ENCODE data around the gene CA9.

GRCh38 chr9:35713578-35713977 is 39.9 kb downstream of the CA9 start:
- TF ChIP-seq SP1 (IDR thresholded peaks at IDR 0.05) (no peak), LEF1 (IDR thresholded peaks at IDR 0.05; ENCODE audit: borderline replicate concordance) (no peak), FOXM1 (IDR thresholded peaks at IDR 0.05; ENCODE audit: borderline replicate concordance) (no peak), TARDBP (IDR thresholded peaks at IDR 0.05) (no peak), SUZ12 (IDR thresholded peaks at IDR 0.05) (no peak), ZNF384 (IDR thresholded peaks at IDR 0.05) (no peak)
